HG03159 (cell line): ENCODE measurements around the gene PAPSS2.
"Not testable (repeated sequence)": the region's sequence is repeated elsewhere in the genome, so short reads cannot be mapped to it uniquely, and the experiment has no call there.

Source experiments
- ATAC-seq: cut with Tn5 transposase; IDR thresholded peaks from one replicate; pipeline ENCODE4 v1.9.1; 2021; ENCODE audit warnings: mild to moderate bottlenecking, moderate library complexity; ENCODE audit not compliant: unreplicated experiment

Gene PAPSS2

GRCh38 chr10:87642486-87642885 lies 17.2 kb upstream of the PAPSS2 start:
- ATAC-seq: no peak

- ATAC-seq: no peak
Observed at GRCh38 chr10:87642988-87643387, 16.7 kb upstream of the PAPSS2 start.

GRCh38 chr10:87643920-87644319 lies 15.8 kb upstream of the PAPSS2 start:
- ATAC-seq: no peak

- not testable (repeated sequence) for ATAC-seq
Observed at GRCh38 chr10:87644500-87644899, 15.2 kb upstream of the PAPSS2 start.

- no peak for ATAC-seq
Observed at GRCh38 chr10:87646192-87646909, 13.3 kb upstream of the PAPSS2 start.

GRCh38 chr10:87646935-87647334 lies 12.7 kb upstream of the PAPSS2 start:
- no peak for ATAC-seq

GRCh38 chr10:87650838-87651589 lies 8.7 kb upstream of the PAPSS2 start:
- no peak for ATAC-seq

- ATAC-seq: no peak
Observed at GRCh38 chr10:87651801-87652200, 7.9 kb upstream of the PAPSS2 start.

GRCh38 chr10:87652261-87652660 lies 7.4 kb upstream of the PAPSS2 start:
- ATAC-seq: no peak

GRCh38 chr10:87654212-87654611 lies 5.5 kb upstream of the PAPSS2 start:
- no peak for ATAC-seq

- ATAC-seq: no peak
Observed at GRCh38 chr10:87656431-87657072, 3.1 kb upstream of the PAPSS2 start.

- no peak for ATAC-seq
Observed at GRCh38 chr10:87657371-87657770, 2.3 kb upstream of the PAPSS2 start.

- ATAC-seq: no peak
Observed at GRCh38 chr10:87658321-87658795, 1.3 kb upstream of the PAPSS2 start.

GRCh38 chr10:87658858-87659555 lies 671 bp upstream of the PAPSS2 start:
- no peak for ATAC-seq

- no peak for ATAC-seq
Observed at GRCh38 chr10:87660484-87661133, 931 bp downstream of the PAPSS2 start.

- ATAC-seq: no peak
Observed at GRCh38 chr10:87661861-87662785, 2.4 kb downstream of the PAPSS2 start.

GRCh38 chr10:87664276-87664701 lies 4.6 kb downstream of the PAPSS2 start:
- ATAC-seq: no peak

- no peak for ATAC-seq
Observed at GRCh38 chr10:87667493-87667892, 7.8 kb downstream of the PAPSS2 start.

- ATAC-seq: no peak
Observed at GRCh38 chr10:87668324-87669074, 8.8 kb downstream of the PAPSS2 start.
